Astrocyte of the spinal cord (primary cell): Measurements from ENCODE around the gene CTCF.

Source experiments
- DNase-seq: peaks from one replicate; pipeline ENCODE4 v3.0.0; 2011; ENCODE audit warnings: low read depth, low spot score
- H3K4me3 ChIP-seq: 2 replicates; pipeline ENCODE4 v1.5.1; 2011; ENCODE audit warnings: low read depth, mild to moderate bottlenecking, low read length, moderate library complexity
- in situ Hi-C: cut with HindIII; loops from 2 replicates; pipeline ENCODE4 v1.10.0; 2017; ENCODE audit warnings: low sequenced_read_pairs
- TF ChIP-seq, protein P1 (sequence below): IDR thresholded peaks from 2 replicates; pipeline ENCODE4 v1.5.1; 2012; ENCODE audit warnings: low read depth, mild to moderate bottlenecking, low read length, inconsistent platforms

Gene CTCF

DNA sequence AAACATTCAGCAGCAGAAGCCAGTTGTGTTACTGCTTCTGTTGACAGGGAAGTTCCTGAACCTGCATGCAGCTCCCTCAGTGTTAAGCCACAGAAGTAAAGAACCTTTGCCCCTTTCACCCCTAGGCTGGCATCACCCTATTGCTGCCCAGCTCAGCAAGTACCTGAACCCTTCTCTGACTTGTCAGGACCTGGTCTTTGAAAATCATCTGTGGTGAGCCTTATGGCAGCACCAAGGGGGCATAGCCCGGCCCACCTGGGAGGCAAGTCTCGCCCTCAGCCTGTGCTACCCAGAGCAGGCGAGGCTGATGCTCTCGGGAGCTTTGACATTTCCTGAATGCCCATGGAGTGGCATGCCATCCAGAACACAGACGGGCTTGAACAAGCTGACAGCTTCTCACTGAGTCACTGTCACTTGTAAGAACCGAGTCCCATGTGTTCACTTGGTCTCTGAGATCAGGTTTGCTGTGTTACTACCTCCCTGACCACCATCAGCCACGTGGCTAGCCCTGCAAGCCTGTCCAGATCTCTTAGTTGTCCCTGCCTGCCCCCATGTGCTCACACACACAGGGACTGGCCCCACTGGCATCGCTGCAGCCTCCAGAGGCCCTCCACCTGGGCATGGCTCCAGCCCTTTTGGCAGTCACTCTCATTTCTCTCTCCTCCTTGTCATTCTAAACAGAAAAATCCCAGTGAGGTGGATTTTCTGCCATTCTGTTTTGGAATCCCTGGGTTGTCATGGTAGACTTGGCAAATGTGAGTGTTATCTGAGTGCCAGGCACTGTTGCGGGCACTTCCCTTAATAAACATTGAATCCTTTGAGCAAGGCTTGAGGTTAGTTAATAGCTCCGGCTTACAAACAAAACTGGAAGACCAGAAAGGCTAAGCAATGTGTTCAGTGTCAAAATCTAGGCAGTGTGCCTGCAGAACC is 79.7 kb downstream of the CTCF start:
- TF ChIP-seq, protein P1, sequence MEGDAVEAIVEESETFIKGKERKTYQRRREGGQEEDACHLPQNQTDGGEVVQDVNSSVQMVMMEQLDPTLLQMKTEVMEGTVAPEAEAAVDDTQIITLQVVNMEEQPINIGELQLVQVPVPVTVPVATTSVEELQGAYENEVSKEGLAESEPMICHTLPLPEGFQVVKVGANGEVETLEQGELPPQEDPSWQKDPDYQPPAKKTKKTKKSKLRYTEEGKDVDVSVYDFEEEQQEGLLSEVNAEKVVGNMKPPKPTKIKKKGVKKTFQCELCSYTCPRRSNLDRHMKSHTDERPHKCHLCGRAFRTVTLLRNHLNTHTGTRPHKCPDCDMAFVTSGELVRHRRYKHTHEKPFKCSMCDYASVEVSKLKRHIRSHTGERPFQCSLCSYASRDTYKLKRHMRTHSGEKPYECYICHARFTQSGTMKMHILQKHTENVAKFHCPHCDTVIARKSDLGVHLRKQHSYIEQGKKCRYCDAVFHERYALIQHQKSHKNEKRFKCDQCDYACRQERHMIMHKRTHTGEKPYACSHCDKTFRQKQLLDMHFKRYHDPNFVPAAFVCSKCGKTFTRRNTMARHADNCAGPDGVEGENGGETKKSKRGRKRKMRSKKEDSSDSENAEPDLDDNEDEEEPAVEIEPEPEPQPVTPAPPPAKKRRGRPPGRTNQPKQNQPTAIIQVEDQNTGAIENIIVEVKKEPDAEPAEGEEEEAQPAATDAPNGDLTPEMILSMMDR: no peak
- in situ Hi-C loops: no loop called here
- DNase-seq: peak; percentile 33
- H3K4me3 ChIP-seq: no peak overlapping the region

DNA sequence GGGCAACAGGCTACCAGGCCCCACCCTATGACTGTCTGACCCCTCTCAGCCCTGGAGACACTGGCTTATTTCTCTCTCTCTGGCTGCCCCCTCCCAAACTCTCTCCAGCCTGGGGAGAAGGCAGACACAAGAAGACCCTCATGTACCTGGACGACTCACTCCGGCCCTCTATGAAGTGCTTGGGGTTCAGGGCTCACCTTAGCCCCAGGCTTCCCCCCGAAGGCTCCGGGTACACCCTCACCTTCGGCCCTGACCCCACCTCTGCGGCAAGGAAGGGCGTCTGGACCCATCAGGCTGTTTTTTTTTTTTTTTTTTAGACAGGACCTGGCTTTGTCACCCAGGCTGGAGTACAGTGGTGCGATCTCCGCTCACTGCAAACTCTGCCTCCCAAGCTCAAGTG is 81.7 kb downstream of the CTCF start:
- in situ Hi-C loops: no loop called here
- no peak for DNase-seq
- H3K4me3 ChIP-seq: no peak overlapping the region
- TF ChIP-seq, protein P1: no peak

DNA sequence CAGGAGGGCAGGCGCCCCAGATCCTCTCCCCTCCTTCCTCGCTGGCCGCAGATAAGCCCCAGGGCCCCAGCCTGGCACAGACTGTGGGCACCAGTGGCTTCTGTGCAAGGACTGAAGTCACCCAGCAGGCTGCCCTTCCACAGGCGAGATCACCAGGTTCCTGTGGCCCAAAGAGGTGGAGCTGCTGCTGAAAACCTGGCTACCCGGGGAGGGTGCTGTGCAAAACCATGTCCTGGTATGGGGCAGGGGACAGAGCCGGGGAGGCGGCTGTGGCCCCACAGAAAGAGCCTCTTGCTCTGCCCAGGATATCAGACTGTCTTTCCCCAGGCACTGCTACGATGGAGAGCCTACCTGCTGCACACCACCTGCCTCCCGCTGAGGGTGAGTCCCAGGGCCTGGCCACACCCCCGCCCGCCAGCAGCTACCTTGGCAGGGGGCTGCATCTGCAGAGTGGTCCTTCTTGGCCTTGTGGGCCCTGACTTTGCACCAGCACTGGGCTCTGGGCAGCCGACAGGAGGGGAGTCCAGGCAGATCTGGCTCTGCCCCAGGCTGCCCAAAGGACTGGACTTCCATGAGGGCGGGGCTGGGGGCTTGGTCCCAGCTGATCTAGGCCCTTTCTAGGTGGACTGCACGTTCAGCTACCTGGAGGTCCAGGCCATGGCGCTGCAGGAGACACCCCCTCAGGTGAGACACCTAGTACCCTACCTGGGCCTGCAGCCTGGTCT is 83.2 kb downstream of the CTCF start:
- no peak overlapping the region for H3K4me3 ChIP-seq
- in situ Hi-C loops: no loop called here
- TF ChIP-seq, protein P1: no peak
- no peak for DNase-seq

DNA sequence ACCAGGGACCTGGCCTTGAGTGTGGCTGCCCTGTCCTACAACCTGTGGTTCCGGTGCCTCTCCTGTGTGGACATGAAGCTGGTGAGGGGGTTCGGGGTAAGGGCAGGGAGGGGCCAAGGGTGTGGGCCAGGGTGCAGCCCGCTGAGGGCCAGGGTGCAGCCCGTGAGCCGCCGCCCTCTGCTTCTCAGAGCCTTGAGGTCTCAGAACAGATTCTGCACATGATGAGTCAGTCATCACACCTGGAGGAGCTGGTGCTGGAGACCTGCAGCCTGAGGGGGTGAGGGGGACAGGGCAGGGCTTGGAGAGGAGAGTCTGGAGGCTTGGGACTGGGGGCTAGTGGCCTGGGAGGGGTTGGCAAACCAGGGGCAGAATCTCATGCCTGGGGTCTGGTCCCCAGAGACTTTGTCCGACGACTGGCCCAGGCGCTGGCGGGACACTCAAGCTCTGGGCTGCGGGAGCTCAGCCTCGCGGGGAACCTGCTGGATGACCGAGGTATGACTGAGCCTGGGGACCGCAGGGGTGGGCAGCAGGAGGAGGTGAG is 84.9 kb downstream of the CTCF start:
- no peak for DNase-seq
- H3K4me3 ChIP-seq: no peak overlapping the region
- in situ Hi-C loops: no loop called here

DNA sequence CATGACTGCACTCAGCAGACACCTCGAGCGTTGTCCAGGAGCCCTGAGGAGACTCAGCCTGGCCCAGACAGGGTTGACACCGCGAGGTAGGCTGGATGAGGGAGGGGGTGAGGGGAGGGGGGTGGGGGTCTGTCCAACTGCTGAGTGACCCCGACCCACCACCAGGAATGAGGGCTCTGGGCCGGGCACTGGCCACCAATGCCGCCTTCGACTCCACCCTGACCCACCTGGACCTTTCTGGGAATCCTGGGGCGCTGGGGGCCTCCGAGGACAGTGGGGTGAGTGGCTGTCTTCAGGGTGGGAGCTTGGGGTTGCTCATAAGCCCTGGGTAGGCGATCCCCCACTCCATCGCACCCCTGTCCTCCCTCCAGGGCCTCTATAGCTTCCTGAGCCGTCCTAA is 85.4 kb downstream of the CTCF start:
- TF ChIP-seq, protein P1: no peak
- in situ Hi-C loops: no loop called here
- DNase-seq: no peak
- H3K4me3 ChIP-seq: no peak overlapping the region

More for the DNA sequence above, 84.9 kb downstream of the CTCF start:
- TF ChIP-seq, protein P1: no peak

DNA sequence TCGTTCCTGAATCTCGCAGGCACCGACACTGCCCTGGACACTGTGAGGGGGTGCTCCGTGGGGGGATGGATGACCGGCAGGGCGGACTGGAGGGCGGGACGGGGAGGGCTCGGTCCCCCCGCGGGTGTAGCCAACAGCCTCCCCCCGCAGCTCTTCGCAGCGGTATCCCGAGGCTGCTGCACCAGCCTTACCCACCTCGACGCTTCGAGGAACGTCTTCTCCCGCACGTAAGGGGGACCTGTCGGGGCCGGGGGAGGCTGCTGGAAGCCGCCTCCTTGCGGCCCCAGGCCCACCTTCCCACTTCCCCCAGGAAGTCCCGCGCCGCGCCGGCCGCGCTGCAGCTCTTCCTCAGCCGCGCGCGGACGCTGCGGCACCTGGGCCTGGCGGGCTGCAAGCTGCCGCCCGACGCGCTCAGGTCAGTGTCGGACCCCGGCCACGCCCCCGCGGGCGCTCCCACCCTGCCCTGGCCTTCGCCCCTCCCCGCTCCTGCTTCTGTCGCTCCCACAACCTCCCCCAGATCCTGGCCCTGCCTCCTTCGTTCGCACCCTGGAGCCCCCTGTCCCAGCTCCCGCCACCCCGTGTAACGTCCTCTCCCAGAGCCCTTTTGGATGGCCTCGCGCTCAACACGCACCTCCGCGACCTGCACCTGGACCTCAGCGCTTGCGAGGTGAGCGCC is 85.9 kb downstream of the CTCF start:
- in situ Hi-C loops: no loop called here
- no peak overlapping the region for H3K4me3 ChIP-seq
- TF ChIP-seq, protein P1: no peak
- DNase-seq: no peak
